ENCODE measurements around the gene AGBL4. TPM values are rescaled to one million over a fixed set of nuclear protein-coding genes. Genes with fewer than 3 reads are reported as not detected.

AGBL4 gene
- total and polyA plus RNA-seq, 9 of the 15 experiments (the other 6 are each of a cell fraction or from before 2014, with no cell fraction given): 0.11 TPM; not detected in 7

GRCh38 chr1:49527606-49528305 lies 496.0 kb downstream of the AGBL4 start:
- in situ Hi-C loops (cut with MboI): no loop called here
- no peaks in the 10 kb centered on the region; the same call in 1 of the 2 replicates for H3K9me3 ChIP-seq (replicated peaks; ENCODE audit: control insufficient read depth, insufficient read depth, low read depth, low read length)
- no peak for TF ChIP-seq ZNF431 (CRISPR knock-in tag; IDR thresholded peaks at IDR 0.05)
- TF ChIP-seq ZHX1 (conservative IDR thresholded peaks at IDR 0.05; ENCODE audit: low read length): no peak
- no peak for TF ChIP-seq ZBTB26 (CRISPR knock-in tag; IDR thresholded peaks at IDR 0.05)
- no peak for TF ChIP-seq NFRKB (IDR thresholded peaks at IDR 0.05; ENCODE audit: low read depth)
- no peak for TF ChIP-seq ZBTB7A (IDR thresholded peaks at IDR 0.05; ENCODE audit: borderline replicate concordance, control insufficient read depth, low read depth, low read length)
- no peak for TF ChIP-seq ZKSCAN3 (CRISPR knock-in tag; IDR thresholded peaks at IDR 0.05)
- no peak for TF ChIP-seq ZNF444 (CRISPR knock-in tag; IDR thresholded peaks at IDR 0.05)
- TF ChIP-seq HDAC1 (IDR thresholded peaks at IDR 0.05): no peak
- TF ChIP-seq ZBTB2 (IDR thresholded peaks at IDR 0.05): no peak
- TF ChIP-seq CCNT2 (IDR thresholded peaks at IDR 0.05; ENCODE audit: borderline replicate concordance, extremely low read depth, insufficient read length, low read depth, low read length): no peak
- TF ChIP-seq MNT (conservative IDR thresholded peaks at IDR 0.05): no peak
- DNase-seq (ENCODE audit: extremely low read depth in 1 of 4, low spot score in 3 of 4) (no peak), ATAC-seq (no peak), FAIRE-seq (no peak)
- ChIA-PET POLR2A (no interaction called here), CTCF (ENCODE audit: low intra/inter-chr PET ratio) (no interaction called here)
- H3K27me3 ChIP-seq (ENCODE audit: control insufficient read depth in 2 of 2, insufficient read depth in 2 of 2, low read length in 2 of 2): no peaks in the 10 kb centered on the region
- intact Hi-C loops (cut with micrococcal nuclease): no loop called here
- H3K9ac ChIP-seq (ENCODE audit: insufficient read depth in 1 of 2, low read depth in 2 of 2, low read length in 2 of 2): no peak overlapping the region
- H4K20me1 ChIP-seq (replicated peaks; ENCODE audit: control insufficient read depth, insufficient read depth, low read length): no peaks in the 10 kb centered on the region
- no peaks in the 10 kb centered on the region for H3K79me2 ChIP-seq (ENCODE audit: control insufficient read depth, insufficient read depth, low read length)
- BruUV-seq (replicated peaks): no TSS peak
- H3K9me1 ChIP-seq (ENCODE audit: control insufficient read depth, insufficient read depth, low read length): no peaks in the 10 kb centered on the region
- no peaks in the 10 kb centered on the region for H3K36me3 ChIP-seq (ENCODE audit: control insufficient read depth, insufficient read depth, low read length)
- H3K4me3 ChIP-seq: no peak overlapping the region
- 2% methylated on average over 7 of the region's 7 CpGs for WGBS (ENCODE audit: insufficient coverage, low coverage, missing lambda C conversion rate)
- H3K27ac ChIP-seq (ENCODE audit: extremely low read depth, low read depth, low read length): no peak overlapping the region
- no peak overlapping the region for H3K4me2 ChIP-seq (ENCODE audit: insufficient read depth, low read length)
- H3K4me1 ChIP-seq (replicated peaks in 1 of 2; ENCODE audit: control insufficient read depth in 2 of 2, insufficient read depth in 2 of 2, low read length in 2 of 2): no peaks in the 10 kb centered on the region
- H2AFZ ChIP-seq (ENCODE audit: low read depth, low read length): no peak overlapping the region
